HFF-Myc (cell line): ENCODE data around the gene CYP20A1.
A peak's percentile ranks its signal among the peaks of the same experiment; 100 is the strongest.
"Not testable (repeated sequence)": the region's sequence is repeated elsewhere in the genome, so short reads cannot be mapped to it uniquely, and the experiment has no call there.

Experiments
- DNase-seq: peaks from one replicate; pipeline ENCODE4 v3.0.0-alpha.2; 2011; ENCODE audit warnings: low read depth; ENCODE audit errors: extremely low read depth
- H3K4me3 ChIP-seq: replicated peaks from 2 replicates; pipeline ENCODE4 v1.5.1; 2011; ENCODE audit warnings: low read depth, mild to moderate bottlenecking, control low read depth, low read length
- TF ChIP-seq, protein P1 (sequence below): IDR thresholded peaks from 2 replicates; pipeline ENCODE4 v1.5.1; 2012; ENCODE audit warnings: mild to moderate bottlenecking, low read depth, low read length, control low read depth; ENCODE audit errors: missing control alignments

The CYP20A1 gene, protein sequence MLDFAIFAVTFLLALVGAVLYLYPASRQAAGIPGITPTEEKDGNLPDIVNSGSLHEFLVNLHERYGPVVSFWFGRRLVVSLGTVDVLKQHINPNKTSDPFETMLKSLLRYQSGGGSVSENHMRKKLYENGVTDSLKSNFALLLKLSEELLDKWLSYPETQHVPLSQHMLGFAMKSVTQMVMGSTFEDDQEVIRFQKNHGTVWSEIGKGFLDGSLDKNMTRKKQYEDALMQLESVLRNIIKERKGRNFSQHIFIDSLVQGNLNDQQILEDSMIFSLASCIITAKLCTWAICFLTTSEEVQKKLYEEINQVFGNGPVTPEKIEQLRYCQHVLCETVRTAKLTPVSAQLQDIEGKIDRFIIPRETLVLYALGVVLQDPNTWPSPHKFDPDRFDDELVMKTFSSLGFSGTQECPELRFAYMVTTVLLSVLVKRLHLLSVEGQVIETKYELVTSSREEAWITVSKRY

DNA sequence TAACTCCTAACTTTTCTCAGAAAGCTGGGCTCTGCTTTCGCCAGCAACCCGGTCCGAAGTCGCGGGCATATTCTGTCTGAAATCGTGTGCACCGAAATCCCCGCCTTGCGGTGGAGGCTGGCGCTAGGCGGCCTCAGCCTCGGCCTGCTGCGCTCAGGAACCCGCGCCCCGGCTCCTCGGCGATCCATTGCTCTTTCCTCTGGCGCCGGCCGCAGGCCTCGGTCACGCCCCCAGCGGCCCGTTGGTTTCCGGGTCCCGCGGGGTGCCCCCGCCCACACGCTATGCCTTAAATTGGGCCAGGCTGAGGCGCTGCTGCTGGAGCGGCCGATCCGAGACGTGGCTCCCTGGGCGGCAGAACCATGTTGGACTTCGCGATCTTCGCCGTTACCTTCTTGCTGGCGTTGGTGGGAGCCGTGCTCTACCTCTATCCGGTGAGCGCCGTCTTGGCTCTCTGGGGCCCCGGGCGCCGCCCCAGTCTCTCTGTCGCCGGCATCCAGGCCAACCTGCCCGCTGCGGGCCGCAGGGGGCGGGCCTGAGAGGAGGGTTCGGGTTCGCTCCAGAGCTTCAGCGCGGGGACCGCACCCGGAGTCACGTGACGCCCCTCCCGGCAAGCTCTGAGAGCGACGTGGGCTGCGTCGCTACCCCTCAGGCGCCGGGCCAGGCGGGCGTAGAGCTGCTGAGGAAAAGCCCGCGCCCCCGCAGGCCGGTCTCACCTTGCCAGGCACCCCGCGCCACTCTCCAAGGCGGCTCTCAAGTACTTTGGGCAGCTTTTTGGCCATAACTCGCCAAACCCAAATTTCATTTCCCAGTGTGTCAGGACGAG is at the start of gene CYP20A1:
Gene CYP20A1 (plus strand): TSS at position 315 of the 823 bp plus-strand sequence. CDS start 45 bp downstream, at position 360.
- H3K4me3 ChIP-seq = peak within 1 kb of the TSS; percentile 74
- peak; percentile 77 for DNase-seq
- TF ChIP-seq, protein P1, sequence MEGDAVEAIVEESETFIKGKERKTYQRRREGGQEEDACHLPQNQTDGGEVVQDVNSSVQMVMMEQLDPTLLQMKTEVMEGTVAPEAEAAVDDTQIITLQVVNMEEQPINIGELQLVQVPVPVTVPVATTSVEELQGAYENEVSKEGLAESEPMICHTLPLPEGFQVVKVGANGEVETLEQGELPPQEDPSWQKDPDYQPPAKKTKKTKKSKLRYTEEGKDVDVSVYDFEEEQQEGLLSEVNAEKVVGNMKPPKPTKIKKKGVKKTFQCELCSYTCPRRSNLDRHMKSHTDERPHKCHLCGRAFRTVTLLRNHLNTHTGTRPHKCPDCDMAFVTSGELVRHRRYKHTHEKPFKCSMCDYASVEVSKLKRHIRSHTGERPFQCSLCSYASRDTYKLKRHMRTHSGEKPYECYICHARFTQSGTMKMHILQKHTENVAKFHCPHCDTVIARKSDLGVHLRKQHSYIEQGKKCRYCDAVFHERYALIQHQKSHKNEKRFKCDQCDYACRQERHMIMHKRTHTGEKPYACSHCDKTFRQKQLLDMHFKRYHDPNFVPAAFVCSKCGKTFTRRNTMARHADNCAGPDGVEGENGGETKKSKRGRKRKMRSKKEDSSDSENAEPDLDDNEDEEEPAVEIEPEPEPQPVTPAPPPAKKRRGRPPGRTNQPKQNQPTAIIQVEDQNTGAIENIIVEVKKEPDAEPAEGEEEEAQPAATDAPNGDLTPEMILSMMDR = peak; percentile 13

DNA sequence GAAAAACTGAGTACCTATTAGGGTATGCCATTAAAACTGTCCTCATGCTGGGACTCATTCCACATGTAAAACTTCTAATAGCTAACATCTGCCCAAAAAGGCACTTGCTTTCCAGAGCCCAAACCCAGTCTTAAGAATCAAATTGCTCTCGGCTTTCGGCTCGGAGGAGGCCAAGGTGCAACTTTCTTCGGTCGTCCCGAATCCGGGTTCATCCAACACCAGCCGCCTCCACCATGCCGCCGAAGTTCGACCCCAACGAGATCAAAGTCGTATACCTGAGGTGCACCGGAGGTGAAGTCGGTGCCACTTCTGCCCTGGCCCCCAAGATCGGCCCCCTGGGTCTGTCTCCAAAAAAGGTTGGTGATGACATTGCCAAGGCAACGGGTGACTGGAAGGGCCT is 48.3 kb upstream of the CYP20A1 start:
- H3K4me3 ChIP-seq, DNase-seq: not testable (repeated sequence)

DNA sequence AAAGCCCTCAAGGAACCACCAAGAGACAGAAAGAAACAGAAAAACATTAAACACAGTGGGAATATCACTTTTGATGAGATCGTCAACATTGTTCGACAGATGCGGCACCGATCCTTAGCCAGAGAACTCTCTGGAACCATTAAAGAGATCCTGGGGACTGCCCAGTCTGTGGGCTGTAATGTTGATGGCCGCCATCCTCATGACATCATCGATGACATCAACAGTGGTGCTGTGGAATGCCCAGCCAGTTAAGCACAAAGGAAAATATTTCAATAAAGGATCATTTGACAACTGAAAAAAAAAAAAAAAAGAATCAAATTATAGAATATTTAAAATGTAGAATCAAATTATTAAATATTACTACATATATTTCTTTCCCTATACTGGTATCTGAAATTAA is 47.8 kb upstream of the CYP20A1 start:
- H3K4me3 ChIP-seq, DNase-seq: not testable (repeated sequence)

DNA sequence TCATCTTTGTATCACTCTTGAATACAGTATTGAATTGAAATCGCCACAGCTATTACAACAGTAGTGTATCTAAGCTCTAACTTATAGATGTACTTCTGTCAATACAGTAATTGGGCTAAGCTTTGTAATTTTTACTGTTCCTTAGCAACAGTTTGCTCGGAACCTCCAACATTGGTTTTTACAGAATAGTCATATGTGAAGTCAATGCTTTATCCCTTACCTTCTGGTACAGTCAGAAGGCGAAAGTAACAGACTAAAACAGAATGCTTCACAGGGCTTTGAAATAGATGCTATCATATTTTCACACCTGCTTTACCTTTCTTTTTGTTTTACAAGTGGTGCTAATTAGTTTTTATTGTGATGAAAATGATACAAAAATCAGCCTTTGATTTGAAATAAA is 46.9 kb upstream of the CYP20A1 start:
- TF ChIP-seq, protein P1 = no peak
- no peak overlapping the region for H3K4me3 ChIP-seq
- DNase-seq = no peak

DNA sequence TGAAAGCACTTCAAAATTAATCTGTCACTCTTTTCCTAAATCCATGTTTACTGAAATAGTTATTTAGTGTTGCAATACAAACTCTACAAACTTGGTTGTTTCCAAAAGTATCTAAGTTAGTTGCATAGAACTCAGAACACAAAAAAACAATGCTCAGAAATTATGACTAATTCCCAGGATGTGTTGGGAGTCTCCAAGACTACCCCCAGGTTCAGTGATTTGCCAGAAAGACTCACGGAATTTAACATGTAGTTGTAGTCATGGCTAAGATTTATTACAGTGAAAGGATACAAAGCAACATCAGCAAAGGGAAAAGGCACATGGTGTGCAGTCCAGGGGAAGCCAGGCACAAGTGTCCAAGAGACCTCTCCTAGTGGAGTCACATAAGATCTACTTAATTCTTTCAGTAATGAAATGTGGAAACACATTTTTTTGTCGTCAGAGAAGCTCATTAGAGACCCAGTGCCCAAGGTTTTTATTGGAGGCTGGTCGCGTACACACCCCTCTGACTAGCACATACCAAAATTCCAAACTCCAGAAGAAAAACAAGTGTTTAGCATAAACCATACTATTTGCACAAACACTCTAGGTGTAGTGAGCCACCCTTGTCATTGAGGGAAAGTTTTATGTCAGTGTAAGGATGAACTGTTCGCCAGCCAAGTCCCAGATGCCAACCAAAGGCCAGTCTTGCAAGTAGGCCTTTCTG is 43.3 kb upstream of the CYP20A1 start:
- no peak overlapping the region for H3K4me3 ChIP-seq
- peak; percentile 7 for DNase-seq
- TF ChIP-seq, protein P1 = no peak

DNA sequence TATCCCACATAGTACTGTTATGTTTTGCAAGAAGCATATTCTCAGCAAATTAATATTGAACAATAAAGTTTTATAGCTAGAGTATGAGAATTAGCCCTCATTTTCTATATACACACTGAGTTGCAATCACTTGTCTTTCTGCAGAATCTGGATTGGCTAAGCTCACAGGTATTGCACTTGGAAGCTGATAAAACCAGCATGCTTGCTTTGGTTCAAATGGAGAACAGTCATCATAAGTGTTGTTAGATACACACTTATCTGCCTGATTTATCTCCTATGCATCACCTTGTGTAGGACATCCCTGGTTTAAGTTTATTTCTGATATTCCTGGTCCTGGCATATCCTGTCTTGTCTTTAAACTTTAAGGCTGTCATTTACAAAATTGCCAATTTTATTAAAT is 38.0 kb upstream of the CYP20A1 start:
- TF ChIP-seq, protein P1 = no peak
- no peak for DNase-seq
- no peak overlapping the region for H3K4me3 ChIP-seq

DNA sequence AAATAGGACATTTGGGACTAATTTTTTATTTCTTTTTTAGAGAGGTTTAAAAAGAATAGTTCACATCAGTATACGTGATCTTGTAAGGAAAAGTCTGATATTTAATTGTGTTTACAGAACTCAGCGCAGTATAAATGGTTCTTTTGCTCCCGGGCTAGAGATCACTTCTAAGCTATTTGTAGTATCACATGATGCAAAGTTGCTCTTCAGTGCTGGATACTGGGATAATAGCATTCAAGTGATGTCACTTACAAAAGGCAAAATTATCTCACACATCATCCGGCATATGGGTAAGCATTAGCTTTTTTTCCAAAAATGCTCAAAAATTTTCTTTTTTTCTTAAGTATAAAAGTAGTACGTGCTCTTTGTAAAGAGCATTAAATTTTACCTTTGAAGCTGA is 37.4 kb upstream of the CYP20A1 start:
- TF ChIP-seq, protein P1 = no peak
- no peak overlapping the region for H3K4me3 ChIP-seq
- no peak for DNase-seq
